HepG2 (cell line): ENCODE data around the gene VARS1. TPM values are rescaled to one million over a fixed set of nuclear protein-coding genes. Genes with fewer than 3 reads are reported as not detected.

ENCODE experiments used
- ATF6 ChIP-seq: sonication (generic); formaldehyde crosslinking; conservative IDR thresholded peaks from 2 replicates; pipeline ENCODE4 v1.4.0; 2020; ENCODE audit warnings: missing genetic modification reagents
- ATF7 ChIP-seq, 2 experiments: fragments of 450-650 bp in 1 of 2; sonication (generic) in 1 of 2; formaldehyde crosslinking in 1 of 2; IDR thresholded peaks; 2 replicates each; pipeline versions ENCODE4 v1.4.0 to v1.6.1; 2016 to 2020; ENCODE audit warnings: antibody characterized with exemption in 1 of 2, mild to moderate bottlenecking in 1 of 2, missing genetic modification reagents in 1 of 2
- ATF7-NPFF ChIP-seq: sonication (generic); formaldehyde crosslinking; IDR thresholded peaks from 2 replicates; pipeline ENCODE4 v1.8.1; 2023; ENCODE audit warnings: mild to moderate bottlenecking, low read depth, missing genetic modification reagents, moderate library complexity
- BORCS8-MEF2B ChIP-seq: sonication (generic); formaldehyde crosslinking; IDR thresholded peaks from 2 replicates; pipeline ENCODE4 v1.8.0; 2022; ENCODE audit warnings: mild to moderate bottlenecking, missing genetic modification reagents
- BRCA1 ChIP-seq: sonication (generic); formaldehyde crosslinking; IDR thresholded peaks from 2 replicates; pipeline ENCODE4 v1.4.0; 2020; ENCODE audit warnings: missing genetic modification reagents
- CCDC6 ChIP-seq: sonication (generic); formaldehyde crosslinking; IDR thresholded peaks from 2 replicates; pipeline ENCODE4 v1.8.1; 2022; ENCODE audit warnings: mild to moderate bottlenecking, missing genetic modification reagents, moderate library complexity
- DBP ChIP-seq: sonication (generic); formaldehyde crosslinking; IDR thresholded peaks from 2 replicates; pipeline ENCODE4 v1.4.0; 2020; ENCODE audit warnings: missing genetic modification reagents; ENCODE audit errors: not compliant biosample characterization
- ELK4 ChIP-seq: sonication (generic); formaldehyde crosslinking; IDR thresholded peaks from 2 replicates; pipeline ENCODE4 v1.9.0; 2021; ENCODE audit warnings: missing genetic modification reagents, borderline replicate concordance
- GPN1 ChIP-seq: sonication (generic); formaldehyde crosslinking; IDR thresholded peaks from 2 replicates; pipeline ENCODE4 v1.5.1; 2020; ENCODE audit warnings: missing genetic modification reagents, borderline replicate concordance
- HNRNPK ChIP-seq: fragments of 200-400 bp; formaldehyde crosslinking; IDR thresholded peaks from 2 replicates; pipeline ENCODE4 v1.6.1; 2018; ENCODE audit warnings: low read length, low read depth, moderate library complexity, mild to moderate bottlenecking; ENCODE audit not compliant: poor library complexity, severe bottlenecking
- MLLT10 ChIP-seq: sonication (generic); formaldehyde crosslinking; IDR thresholded peaks from 2 replicates; pipeline ENCODE4 v1.4.0; 2020; ENCODE audit warnings: missing genetic modification reagents
- NCOR1 ChIP-seq: fragments of 200-600 bp; sonication (generic); IDR thresholded peaks from 2 replicates; pipeline ENCODE4 v1.7.0; 2017; ENCODE audit warnings: antibody characterized with exemption, low read length, borderline replicate concordance
- PAWR ChIP-seq: sonication (generic); formaldehyde crosslinking; IDR thresholded peaks from 2 replicates; pipeline ENCODE4 v1.4.0; 2020; ENCODE audit warnings: missing genetic modification reagents, mild to moderate bottlenecking, borderline replicate concordance
- SP140L ChIP-seq: sonication (generic); formaldehyde crosslinking; IDR thresholded peaks from 2 replicates; pipeline ENCODE4 v1.4.0; 2020; ENCODE audit warnings: missing genetic modification reagents, borderline replicate concordance
- TRIM24 ChIP-seq: sonication (generic); formaldehyde crosslinking; IDR thresholded peaks from 2 replicates; pipeline ENCODE4 v1.8.0; 2022; ENCODE audit warnings: mild to moderate bottlenecking, missing genetic modification reagents
- ZKSCAN1 ChIP-seq: fragments of 150-350 bp; IDR thresholded peaks from 2 replicates; pipeline ENCODE4 v1.6.1; 2014; ENCODE audit warnings: low read length
- ZNF367 ChIP-seq: sonication (generic); formaldehyde crosslinking; IDR thresholded peaks from 2 replicates; pipeline ENCODE4 v1.4.0; 2020; ENCODE audit warnings: missing genetic modification reagents, borderline replicate concordance
- polyA plus RNA-seq, 8 experiments: library from polyadenylated mRNA; depleted of rRNA in 3 of 8; stranded (reverse) in 7 of 8; unstranded in 1 of 8; fragments of >200 nt; fragmentation: Illumina TruSeq in 4 of 8; extraction: Trizol in 4 of 8; gene quantifications; 2 replicates each; pipeline versions ENCODE4 v1.2.1 to v1.2.3, GENCODE V29; 2011 to 2016; ENCODE audit warnings: low read depth in 4 of 8, missing spikeins in 1 of 8, mixed read lengths in 1 of 8; ENCODE audit not compliant: insufficient read depth in 1 of 8
- total RNA-seq, 5 experiments: library from RNA; depleted of rRNA; stranded (reverse); fragments of >200 nt; fragmentation: Illumina TruSeq; extraction: Trizol; gene quantifications; 2 replicates each; pipeline ENCODE4 v1.2.3, GENCODE V29; 2016; ENCODE audit warnings: low read depth in 1 of 5

VARS1 gene
- total and polyA plus RNA-seq, 2 of the 13 experiments (the other 11 are each of a cell fraction or from before 2014, with no cell fraction given) = 14.7 to 56.1 TPM

- TF ChIP-seq GPN1 (CRISPR knock-in tag) (no peak; the same call in 1 of the 2 replicates), ATF7-NPFF (CRISPR knock-in tag) (peak; percentile 89), ATF6 (CRISPR knock-in tag) (no peak), BRCA1 (peak; percentile 89), TRIM24 (CRISPR knock-in tag) (no peak), BORCS8-MEF2B (no peak), ZKSCAN1 (no peak), PAWR (CRISPR knock-in tag) (no peak; the same call in 1 of the 2 replicates), ZNF367 (CRISPR knock-in tag) (peak; percentile 73; the same call in 1 of the 2 replicates), DBP (CRISPR knock-in tag) (no peak), ELK4 (peak; percentile 61; the same call in 1 of the 2 replicates), MLLT10 (CRISPR knock-in tag) (no peak), ATF7 (IDR thresholded peaks at IDR 0.05) (no peak), ATF7 (CRISPR knock-in tag; IDR thresholded peaks at IDR 0.05) (no peak), CCDC6 (peak; percentile 99), HNRNPK (peak; percentile 68), SP140L (CRISPR knock-in tag) (no peak), NCOR1 (no peak)
Measured at GRCh38 chr6:31795616-31796298, at the start of gene VARS1 (continued).
